Coronary artery (tissue), 2 donors: Measurements from ENCODE around the gene METTL9.
"Not testable (repeated sequence)": the region's sequence is repeated elsewhere in the genome, so short reads cannot be mapped to it uniquely, and the experiment has no call there.

ENCODE experiments used
- DNase-seq: peaks from one replicate; pipeline ENCODE4 v3.0.0-alpha.2; 2017; ENCODE audit warnings: low spot score
- H3K27ac ChIP-seq, 2 donors: fragments of 200-600 bp; sonication (generic); one replicate each; pipeline ENCODE4 v1.5.1; 2016 to 2019
- H3K4me3 ChIP-seq: fragments of 200-600 bp; sonication (generic); 2 replicates; pipeline ENCODE4 v1.5.1; 2016; ENCODE audit warnings: mild to moderate bottlenecking, moderate library complexity
- CTCF ChIP-seq: fragments of 200-600 bp; sonication (generic); IDR thresholded peaks from one replicate; pipeline ENCODE4 v1.5.1; 2019; ENCODE audit warnings: antibody characterized with exemption

The METTL9 gene

GRCh38 chr16:21631376-21631775, 32.0 kb downstream of the METTL9 start:
- H3K27ac ChIP-seq, H3K4me3 ChIP-seq: not testable (repeated sequence)

GRCh38 chr16:21631951-21632575, 32.7 kb downstream of the METTL9 start:
- H3K4me3 ChIP-seq, H3K27ac ChIP-seq, DNase-seq: not testable (repeated sequence)

More at GRCh38 chr16:21631376-21631775, 32.0 kb downstream of the METTL9 start:
- DNase-seq = not testable (repeated sequence)

GRCh38 chr16:21634216-21634615, 34.8 kb downstream of the METTL9 start:
- H3K4me3 ChIP-seq = no peak overlapping the region
- H3K27ac ChIP-seq = no peak overlapping the region
- no peak for TF ChIP-seq CTCF
- DNase-seq = no peak

- not testable (repeated sequence) for DNase-seq
Measured at GRCh38 chr16:21635694-21636093, 36.3 kb downstream of the METTL9 start.

GRCh38 chr16:21637032-21637968, 37.9 kb downstream of the METTL9 start:
- no peak for DNase-seq
- Histone ChIP-seq H3K27ac (no peak overlapping the region), H3K4me3 (no peak overlapping the region)
- TF ChIP-seq CTCF = no peak

More at GRCh38 chr16:21635694-21636093, 36.3 kb downstream of the METTL9 start:
- H3K27ac ChIP-seq, H3K4me3 ChIP-seq: not testable (repeated sequence)

GRCh38 chr16:21638573-21638975, 39.2 kb downstream of the METTL9 start:
- TF ChIP-seq CTCF = no peak
- no peak overlapping the region for H3K27ac ChIP-seq
- DNase-seq = no peak
- H3K4me3 ChIP-seq = no peak overlapping the region

GRCh38 chr16:21639493-21639892, 40.1 kb downstream of the METTL9 start:
- no peak overlapping the region for H3K4me3 ChIP-seq
- no peak for TF ChIP-seq CTCF
- DNase-seq = no peak
- no peak overlapping the region for H3K27ac ChIP-seq

- TF ChIP-seq CTCF = no peak
- no peak overlapping the region for H3K27ac ChIP-seq
- no peak for DNase-seq
- no peak overlapping the region for H3K4me3 ChIP-seq
Measured at GRCh38 chr16:21641916-21642315, 42.5 kb downstream of the METTL9 start.
